ENCODE measurements around the gene ABHD1. TPM values are rescaled to one million over a fixed set of nuclear protein-coding genes. Genes with fewer than 3 reads are reported as not detected.

The ABHD1 gene
- total RNA-seq, 1 donor from 2014 or later = not detected

DNA sequence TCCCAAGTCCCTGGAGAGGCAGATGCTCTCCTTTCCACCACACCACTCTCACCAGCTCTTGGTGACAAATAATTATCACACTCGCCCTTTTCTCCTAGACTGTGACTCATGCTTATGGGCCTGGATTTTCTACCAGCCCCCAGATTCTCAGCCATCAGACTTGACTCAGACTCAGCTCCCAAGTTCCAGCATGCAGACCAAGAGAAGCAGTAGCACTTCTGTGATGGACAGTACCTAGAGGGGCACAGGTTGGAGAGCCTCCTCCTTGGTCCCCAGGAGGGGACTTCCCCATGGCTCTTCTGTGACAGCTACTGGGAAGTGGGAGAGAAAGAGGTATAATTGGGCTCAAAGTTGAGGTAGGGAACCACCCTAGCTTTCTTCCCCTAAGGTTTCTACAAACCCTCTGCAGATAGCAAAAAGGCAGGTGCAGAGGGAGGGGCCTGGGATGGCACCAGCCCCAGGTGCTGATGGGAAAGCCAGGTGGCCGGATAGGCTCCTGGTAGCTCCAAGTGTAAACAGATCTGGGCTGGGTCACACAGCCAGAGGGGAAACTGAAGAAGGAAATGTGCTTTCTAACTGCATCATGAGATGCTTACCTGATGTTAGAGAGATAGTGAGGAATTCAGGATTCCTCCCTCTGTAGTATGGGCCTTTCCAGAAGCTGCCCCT is 29.3 kb downstream of the ABHD1 start:
- Histone ChIP-seq H3K27me3 (ENCODE audit: insufficient read depth, low read length) (peaks cover 10% of the 10 kb centered on the region), H2AFZ (ENCODE audit: low read depth, low read length) (no peak overlapping the region), H3K4me2 (ENCODE audit: low read length) (no peak overlapping the region), H3K27ac (ENCODE audit: low read depth, low read length) (no peak overlapping the region), H3K79me2 (ENCODE audit: insufficient read depth, low read length) (no peaks in the 10 kb centered on the region), H3K4me3 (ENCODE audit: insufficient read depth, low read depth, low read length) (no peak overlapping the region), H3K4me1 (ENCODE audit: insufficient read depth, low read length) (no peaks in the 10 kb centered on the region), H3K9ac (ENCODE audit: low read length) (no peak overlapping the region), H4K20me1 (ENCODE audit: insufficient read depth, low read length) (no peaks in the 10 kb centered on the region), H3K9me3 (ENCODE audit: insufficient read depth, low read depth, low read length) (no peaks in the 10 kb centered on the region), H3K36me3 (ENCODE audit: insufficient read depth, low read length) (no peaks in the 10 kb centered on the region)
- DNase-seq (ENCODE audit: low read depth) = no peak
- FAIRE-seq = no peak
- TF ChIP-seq, protein P1, sequence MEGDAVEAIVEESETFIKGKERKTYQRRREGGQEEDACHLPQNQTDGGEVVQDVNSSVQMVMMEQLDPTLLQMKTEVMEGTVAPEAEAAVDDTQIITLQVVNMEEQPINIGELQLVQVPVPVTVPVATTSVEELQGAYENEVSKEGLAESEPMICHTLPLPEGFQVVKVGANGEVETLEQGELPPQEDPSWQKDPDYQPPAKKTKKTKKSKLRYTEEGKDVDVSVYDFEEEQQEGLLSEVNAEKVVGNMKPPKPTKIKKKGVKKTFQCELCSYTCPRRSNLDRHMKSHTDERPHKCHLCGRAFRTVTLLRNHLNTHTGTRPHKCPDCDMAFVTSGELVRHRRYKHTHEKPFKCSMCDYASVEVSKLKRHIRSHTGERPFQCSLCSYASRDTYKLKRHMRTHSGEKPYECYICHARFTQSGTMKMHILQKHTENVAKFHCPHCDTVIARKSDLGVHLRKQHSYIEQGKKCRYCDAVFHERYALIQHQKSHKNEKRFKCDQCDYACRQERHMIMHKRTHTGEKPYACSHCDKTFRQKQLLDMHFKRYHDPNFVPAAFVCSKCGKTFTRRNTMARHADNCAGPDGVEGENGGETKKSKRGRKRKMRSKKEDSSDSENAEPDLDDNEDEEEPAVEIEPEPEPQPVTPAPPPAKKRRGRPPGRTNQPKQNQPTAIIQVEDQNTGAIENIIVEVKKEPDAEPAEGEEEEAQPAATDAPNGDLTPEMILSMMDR (IDR thresholded peaks at IDR 0.05; ENCODE audit: insufficient read depth, low read depth, low read length) = no peak
- no peak for TF ChIP-seq EZH2 (IDR thresholded peaks at IDR 0.05; ENCODE audit: insufficient read depth, low read length)
- no peaks in the 10 kb centered on the region for H3K36me3 Mint-ChIP-seq (ENCODE audit: low read depth, unreplicated experiment)
- peaks cover 2% of the 10 kb centered on the region for H3K9me3 Mint-ChIP-seq (ENCODE audit: unreplicated experiment)
- peaks cover 21% of the 10 kb centered on the region for H3K27me3 Mint-ChIP-seq (ENCODE audit: low read depth, unreplicated experiment)
- no peak overlapping the region for H3K27ac Mint-ChIP-seq (ENCODE audit: unreplicated experiment)
- H3K4me3 Mint-ChIP-seq (ENCODE audit: unreplicated experiment) = peak overlapping the region; percentile 28
- H3K4me1 Mint-ChIP-seq (ENCODE audit: low read depth, unreplicated experiment) = no peaks in the 10 kb centered on the region

DNA sequence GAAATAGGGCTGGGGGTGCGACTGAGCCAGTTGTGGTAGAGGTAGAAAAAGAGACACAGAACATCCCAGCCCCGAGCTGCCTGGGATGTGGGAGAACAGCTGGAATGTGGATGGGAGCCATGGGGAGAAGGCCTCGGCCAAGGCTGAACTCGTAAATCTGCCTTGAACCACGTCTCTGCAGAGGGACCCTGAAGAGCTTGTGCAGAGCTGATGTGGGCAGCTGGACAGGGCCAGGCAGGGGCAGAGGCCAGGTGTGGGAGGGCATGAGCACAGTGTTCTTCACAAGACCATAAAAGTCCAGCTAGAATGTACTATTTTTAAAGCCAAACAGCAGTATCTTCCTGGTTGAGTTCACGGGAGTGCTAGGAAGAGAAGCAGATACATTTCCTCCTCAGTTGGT is 30.9 kb downstream of the ABHD1 start:
- H3K4me2 ChIP-seq (ENCODE audit: low read length) = no peak overlapping the region
- H3K79me2 ChIP-seq (ENCODE audit: insufficient read depth, low read length) = no peaks in the 10 kb centered on the region
- peaks cover 10% of the 10 kb centered on the region for H3K27me3 ChIP-seq (ENCODE audit: insufficient read depth, low read length)
- no peak for TF ChIP-seq EZH2 (IDR thresholded peaks at IDR 0.05; ENCODE audit: insufficient read depth, low read length)
- TF ChIP-seq, protein P1 (IDR thresholded peaks at IDR 0.05; ENCODE audit: insufficient read depth, low read depth, low read length) = no peak
- H4K20me1 ChIP-seq (ENCODE audit: insufficient read depth, low read length) = no peaks in the 10 kb centered on the region
- no peak overlapping the region for H3K27ac ChIP-seq (ENCODE audit: low read depth, low read length)
- FAIRE-seq (no peak), DNase-seq (ENCODE audit: low read depth) (no peak)
- no peaks in the 10 kb centered on the region for H3K4me1 Mint-ChIP-seq (ENCODE audit: low read depth, unreplicated experiment)
- no peaks in the 10 kb centered on the region for H3K4me1 ChIP-seq (ENCODE audit: insufficient read depth, low read length)
- no peaks in the 10 kb centered on the region for H3K36me3 Mint-ChIP-seq (ENCODE audit: low read depth, unreplicated experiment)
- no peak overlapping the region for H3K4me3 ChIP-seq (ENCODE audit: insufficient read depth, low read depth, low read length)
- H3K36me3 ChIP-seq (ENCODE audit: insufficient read depth, low read length) = no peaks in the 10 kb centered on the region
- no peak overlapping the region for H3K9ac ChIP-seq (ENCODE audit: low read length)
- no peak overlapping the region for H3K27ac Mint-ChIP-seq (ENCODE audit: unreplicated experiment)
- H3K4me3 Mint-ChIP-seq (ENCODE audit: unreplicated experiment) = no peak overlapping the region
- no peak overlapping the region for H2AFZ ChIP-seq (ENCODE audit: low read depth, low read length)
- peaks cover 2% of the 10 kb centered on the region for H3K9me3 Mint-ChIP-seq (ENCODE audit: unreplicated experiment)
- no peaks in the 10 kb centered on the region for H3K9me3 ChIP-seq (ENCODE audit: insufficient read depth, low read depth, low read length)
- peaks cover 18% of the 10 kb centered on the region for H3K27me3 Mint-ChIP-seq (ENCODE audit: low read depth, unreplicated experiment)

DNA sequence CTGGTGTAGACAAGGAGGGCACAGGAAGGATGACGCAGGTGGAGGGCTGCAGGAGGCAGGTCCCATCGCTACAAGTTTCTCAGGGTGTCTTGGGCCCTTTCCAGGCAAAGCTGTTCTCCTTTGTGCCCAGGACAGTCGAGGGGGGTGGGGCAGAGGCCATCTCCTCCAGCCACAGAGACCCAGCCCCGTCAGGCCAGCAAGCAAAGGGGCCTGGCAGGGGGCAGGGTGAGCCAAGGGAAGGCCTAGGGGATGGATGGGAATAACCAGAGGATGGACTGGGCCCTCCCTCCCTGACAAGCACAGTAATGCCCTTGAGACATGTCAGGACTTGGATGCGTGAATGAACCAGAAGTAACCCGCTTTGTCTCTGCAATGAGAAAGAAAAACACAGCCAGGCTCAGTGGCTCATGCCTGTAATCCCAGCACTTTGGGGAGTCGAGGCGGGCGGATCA is 31.5 kb downstream of the ABHD1 start:
- Histone ChIP-seq H3K4me3 (ENCODE audit: insufficient read depth, low read depth, low read length) (no peak overlapping the region), H3K27me3 (ENCODE audit: insufficient read depth, low read length) (peaks cover 7% of the 10 kb centered on the region), H3K36me3 (ENCODE audit: insufficient read depth, low read length) (no peaks in the 10 kb centered on the region), H4K20me1 (ENCODE audit: insufficient read depth, low read length) (no peaks in the 10 kb centered on the region), H3K4me2 (ENCODE audit: low read length) (no peak overlapping the region), H2AFZ (ENCODE audit: low read depth, low read length) (no peak overlapping the region), H3K9ac (ENCODE audit: low read length) (no peak overlapping the region), H3K9me3 (ENCODE audit: insufficient read depth, low read depth, low read length) (no peaks in the 10 kb centered on the region), H3K79me2 (ENCODE audit: insufficient read depth, low read length) (no peaks in the 10 kb centered on the region), H3K4me1 (ENCODE audit: insufficient read depth, low read length) (no peaks in the 10 kb centered on the region), H3K27ac (ENCODE audit: low read depth, low read length) (no peak overlapping the region)
- DNase-seq (ENCODE audit: low read depth) (no peak), FAIRE-seq (no peak)
- Mint-ChIP-seq H3K27ac (ENCODE audit: unreplicated experiment) (no peak overlapping the region), H3K4me3 (ENCODE audit: unreplicated experiment) (no peak overlapping the region), H3K4me1 (ENCODE audit: low read depth, unreplicated experiment) (no peaks in the 10 kb centered on the region), H3K9me3 (ENCODE audit: unreplicated experiment) (peaks cover 2% of the 10 kb centered on the region), H3K36me3 (ENCODE audit: low read depth, unreplicated experiment) (no peaks in the 10 kb centered on the region), H3K27me3 (ENCODE audit: low read depth, unreplicated experiment) (peaks cover 15% of the 10 kb centered on the region)
- TF ChIP-seq, protein P1 (IDR thresholded peaks at IDR 0.05; ENCODE audit: insufficient read depth, low read depth, low read length) = no peak
- TF ChIP-seq EZH2 (IDR thresholded peaks at IDR 0.05; ENCODE audit: insufficient read depth, low read length) = no peak

Measured in astrocyte (in vitro differentiated cells and primary cell).